GM12878 (cell line): ENCODE measurements around the gene CADPS. TPM values are rescaled to one million over a fixed set of nuclear protein-coding genes. Genes with fewer than 3 reads are reported as not detected.

Experiments
- ATAC-seq: fragments of 200-7000 bp; cut with Tn5 transposase; 3 replicates; pipeline ENCODE4 v1.9.1; 2020; ENCODE audit warnings: mild to moderate bottlenecking, moderate library complexity
- BruUV-seq: library from RNA; stranded (reverse); fragments of 400-500 nt; replicated peaks from 2 replicates; lab custom pipeline; 2021; lab: Mats Ljungman, UMichigan
- CTCF ChIA-PET: fragments of 300-600 bp; sonication (Branson Sonifier 250); formaldehyde crosslinking; extraction: SDS; loops from one replicate; lab custom pipeline; 2021; ENCODE audit warnings: inconsistent platforms; lab: Yijun Ruan, JAX
- POLR2A ChIA-PET: fragments of 350-600 bp; formaldehyde crosslinking; extraction: SDS; loops from one replicate; lab custom pipeline; 2021; ENCODE audit warnings: inconsistent platforms; lab: Charles Lee
- RAD21 ChIA-PET: fragments of 300-600 bp; sonication (Branson Sonifier 250); formaldehyde crosslinking; loops from one replicate; lab custom pipeline; 2023; ENCODE audit warnings: antibody characterized with exemption; ENCODE audit not compliant: unreplicated experiment; lab: Charles Lee
- SMC1A ChIA-PET: fragments of 300-600 bp; sonication (Branson Sonifier 250); formaldehyde crosslinking; loops from one replicate; lab custom pipeline; 2023; ENCODE audit not compliant: unreplicated experiment, uncharacterized antibody; lab: Charles Lee
- DNase-seq: peaks from one replicate; pipeline ENCODE4 v3.0.0-alpha.2; 2011; ENCODE audit warnings: low read depth, low spot score
- FAIRE-seq: peaks from 3 replicates; lab custom pipeline; 2011; peaks lifted over from hg19 to GRCh38; lab: Jason Lieb, UNC
- H2AFZ ChIP-seq: 2 replicates; pipeline ENCODE4 v1.6.0; 2011; ENCODE audit warnings: low read depth, low read length, control low read depth; ENCODE audit not compliant: control insufficient read depth
- H3K27ac ChIP-seq: 2 replicates; pipeline ENCODE4 v1.5.1; 2011; ENCODE audit warnings: control low read depth; ENCODE audit not compliant: control insufficient read depth, insufficient read depth
- H3K27me3 ChIP-seq, 2 experiments: replicated peaks in 1 of 2; 2 replicates each; pipeline versions ENCODE4 v1.6.0 to v1.6.1; 2011; ENCODE audit warnings: low read length in 1 of 2; ENCODE audit not compliant: control insufficient read depth in 2 of 2, insufficient read depth in 2 of 2
- H3K36me3 ChIP-seq, 2 experiments: 2 replicates each; pipeline ENCODE4 v1.5.1; 2011; ENCODE audit warnings: low read length in 1 of 2; ENCODE audit not compliant: control insufficient read depth in 2 of 2, insufficient read depth in 2 of 2
- H3K4me1 ChIP-seq: 2 replicates; pipeline ENCODE4 v1.6.1; 2011; ENCODE audit warnings: mild to moderate bottlenecking, low read length, moderate library complexity, mixed read lengths; ENCODE audit not compliant: control insufficient read depth, insufficient read depth
- H3K4me2 ChIP-seq: 2 replicates; pipeline ENCODE4 v1.6.0; 2011; ENCODE audit warnings: control low read depth; ENCODE audit not compliant: control insufficient read depth, insufficient read depth
- H3K4me3 ChIP-seq: fragments of 200-600 bp; sonication (generic); 2 replicates; pipeline ENCODE4 v1.5.1; 2016
- H3K79me2 ChIP-seq: 2 replicates; pipeline ENCODE4 v1.6.0; 2011; ENCODE audit warnings: low read length; ENCODE audit not compliant: control insufficient read depth, insufficient read depth
- H3K9ac ChIP-seq: 2 replicates; pipeline ENCODE4 v1.8.0; 2011; ENCODE audit warnings: low read length, control low read depth, mixed read lengths; ENCODE audit not compliant: control insufficient read depth, insufficient read depth
- H3K9me3 ChIP-seq: replicated peaks from 3 replicates; pipeline ENCODE4 v1.5.1; 2011; ENCODE audit warnings: mild to moderate bottlenecking, low read length; ENCODE audit not compliant: control insufficient read depth, insufficient read depth
- H4K20me1 ChIP-seq: 2 replicates; pipeline ENCODE4 v1.6.0; 2011; ENCODE audit not compliant: control insufficient read depth, insufficient read depth
- ASH2L ChIP-seq: fragments of 300-600, 200-600 bp; sonication (generic); IDR thresholded peaks from 2 replicates; pipeline ENCODE4 v1.6.1; 2017; ENCODE audit warnings: low read depth, mild to moderate bottlenecking, borderline replicate concordance
- BHLHE40 ChIP-seq, 2 experiments: fragments of 450-650 bp in 1 of 2; IDR thresholded peaks; 2 replicates each; pipeline ENCODE4 v1.6.1; 2011 to 2017; ENCODE audit warnings: low read depth in 2 of 2, borderline replicate concordance in 1 of 2, improper control_type of control experiment in 1 of 2, low read length in 1 of 2, mild to moderate bottlenecking in 1 of 2
- BRCA1 ChIP-seq: IDR thresholded peaks from 2 replicates; pipeline ENCODE4 v1.6.1; 2011; ENCODE audit warnings: low read depth, low read length, improper control_type of control experiment
- CHD2 ChIP-seq: IDR thresholded peaks from 2 replicates; pipeline ENCODE4 v1.6.1; 2011; ENCODE audit warnings: low read depth, low read length, improper control_type of control experiment, borderline replicate concordance
- CTCF ChIP-seq, 3 experiments: IDR thresholded peaks in 2 of 3; conservative IDR thresholded peaks in 1 of 3; 2 replicates each; pipeline ENCODE4 v1.5.1; 2011; ENCODE audit warnings: low read depth in 3 of 3, low read length in 3 of 3, mild to moderate bottlenecking in 3 of 3, control low read depth in 2 of 3, moderate library complexity in 2 of 3, inconsistent platforms in 1 of 3, mixed read lengths in 1 of 3; ENCODE audit not compliant: control insufficient read depth in 2 of 3, insufficient read depth in 1 of 3; ENCODE audit errors: extremely low read depth in 1 of 3
- IKZF2 ChIP-seq, 2 experiments: fragments of 450-650 bp; IDR thresholded peaks; 2 replicates each; pipeline ENCODE4 v1.6.1; 2017; ENCODE audit warnings: mild to moderate bottlenecking in 2 of 2, moderate library complexity in 2 of 2
- NBN ChIP-seq: fragments of 450-650 bp; IDR thresholded peaks from 2 replicates; pipeline ENCODE4 v1.6.1; 2016
- NFIC ChIP-seq: IDR thresholded peaks from 2 replicates; pipeline ENCODE4 v1.6.1; 2012; ENCODE audit warnings: low read depth, mild to moderate bottlenecking, inconsistent platforms, low read length, moderate library complexity
- NFXL1 ChIP-seq: fragments of 450-650 bp; IDR thresholded peaks from 2 replicates; pipeline ENCODE4 v1.6.1; 2017; ENCODE audit warnings: antibody characterized with exemption, mild to moderate bottlenecking, borderline replicate concordance
- NFYB ChIP-seq: IDR thresholded peaks from 2 replicates; pipeline ENCODE4 v1.6.1; 2011; ENCODE audit warnings: low read depth, mild to moderate bottlenecking, low read length, improper control_type of control experiment, moderate library complexity; ENCODE audit not compliant: insufficient read depth
- POU2F2 ChIP-seq: IDR thresholded peaks from 3 replicates; pipeline ENCODE4 v1.6.1; 2011; ENCODE audit warnings: low read depth, mild to moderate bottlenecking, low read length, borderline replicate concordance
- RAD21 ChIP-seq: IDR thresholded peaks from 2 replicates; pipeline ENCODE4 v1.6.1; 2011; ENCODE audit warnings: mild to moderate bottlenecking, low read depth, low read length, moderate library complexity; ENCODE audit not compliant: insufficient read depth
- SIX5 ChIP-seq: IDR thresholded peaks from 2 replicates; pipeline ENCODE4 v1.6.1; 2011; ENCODE audit warnings: mild to moderate bottlenecking, low read depth, low read length, moderate library complexity; ENCODE audit not compliant: severe bottlenecking
- SMARCA5 ChIP-seq: fragments of 450-650 bp; IDR thresholded peaks from 2 replicates; pipeline ENCODE4 v1.6.1; 2017; ENCODE audit warnings: mild to moderate bottlenecking
- STAT1 ChIP-seq: fragments of 450-650 bp; conservative IDR thresholded peaks from 2 replicates; pipeline ENCODE4 v1.6.1; 2014; ENCODE audit warnings: antibody characterized with exemption, mild to moderate bottlenecking
- TARDBP ChIP-seq: IDR thresholded peaks from 2 replicates; pipeline ENCODE4 v1.6.1; 2016; ENCODE audit warnings: borderline replicate concordance
- TCF7 ChIP-seq: IDR thresholded peaks from 2 replicates; pipeline ENCODE4 v1.6.1; 2014; ENCODE audit warnings: antibody characterized with exemption, borderline replicate concordance
- ZBTB33 ChIP-seq: fragments of 450-650 bp; IDR thresholded peaks from 2 replicates; pipeline ENCODE4 v1.6.1; 2017; ENCODE audit warnings: mild to moderate bottlenecking
- ZNF622 ChIP-seq: fragments of 450-650 bp; IDR thresholded peaks from 2 replicates; pipeline ENCODE4 v1.6.1; 2017; ENCODE audit warnings: mild to moderate bottlenecking, inconsistent platforms
- WGBS: methylation state at CpG from one replicate; pipeline ENCODE4 v1.1.6; 2016; ENCODE audit warnings: low lambda C conversion rate; ENCODE audit not compliant: insufficient replicate concordance, insufficient coverage; ENCODE audit errors: missing lambda C conversion rate; 5-methylcytosine and 5-hydroxymethylcytosine counted together
- in situ Hi-C: fragments of 300-500 bp; cut with MboI; formaldehyde crosslinking; loops from 9 replicates; pipeline ENCODE4 v1.14.3; 2018; ENCODE audit warnings: mixed read lengths
- intact Hi-C: fragments of 100-400 bp; cut with micrococcal nuclease; formaldehyde crosslinking; loops from one replicate; pipeline ENCODE4 v1.14.2; 2022; ENCODE audit not compliant: unreplicated experiment
- polyA plus RNA-seq, 11 experiments: library from polyadenylated mRNA; depleted of rRNA in 4 of 11; unstranded in 6 of 11; stranded (reverse) in 5 of 11; fragments of >200 nt; fragmentation: Nextera tagmentation in 4 of 11; fragmentation: Illumina TruSeq in 1 of 11; extraction: Ambion mirVana in 4 of 11; extraction: Trizol in 1 of 11; gene quantifications; 1 replicate in 1 of 11; 2 replicates in 10 of 11; pipeline versions ENCODE4 v1.2.1 to v1.2.3, GENCODE V29; 2011 to 2016; ENCODE audit warnings: inconsistent platforms in 2 of 11, missing spikeins in 2 of 11, low read depth in 1 of 11
- total RNA-seq, 4 experiments: library from RNA; depleted of rRNA in 3 of 4; stranded (reverse); fragments of >200 nt in 3 of 4; fragmentation: Illumina TruSeq in 1 of 4; extraction: Trizol in 1 of 4; gene quantifications; 2 replicates each; pipeline versions ENCODE4 v1.2.1 to v1.2.3, GENCODE V29; 2013 to 2021

Gene CADPS
- total and polyA plus RNA-seq, 10 of the 15 experiments (the other 5 are each of a cell fraction or from before 2014, with no cell fraction given) = 0.20 TPM; not detected in 9

- Histone ChIP-seq H3K4me2 (no peak overlapping the region), H3K9me3 (no peaks in the 10 kb centered on the region), H3K4me3 (no peak overlapping the region), H4K20me1 (no peaks in the 10 kb centered on the region), H3K9ac (no peak overlapping the region), H3K79me2 (no peaks in the 10 kb centered on the region), H3K27ac (no peak overlapping the region), H3K27me3 (no peaks in the 10 kb centered on the region), H3K36me3 (no peaks in the 10 kb centered on the region), H2AFZ (no peak overlapping the region), H3K4me1 (no peaks in the 10 kb centered on the region; the same call in 1 of the 2 replicates)
- WGBS = 25% methylated on average over 5 of the region's 5 CpGs
- ChIA-PET RAD21 (interaction anchor here (1.2 kb wide), 1 partner anchor 609 kb away, joined by 3 read pairs; no protein-coding TSS in a partner anchor), POLR2A (no interaction called here), CTCF (interaction anchor here (0.6 to 2.3 kb wide), 17 partner anchors 8 to 1196 kb away, joined by 3 to 17 read pairs (median 4); partner anchors contain the start of gene C3orf49), SMC1A (interaction anchor here (0.7 to 1.4 kb wide), 4 partner anchors 42 to 599 kb away, joined by 3 read pairs; no protein-coding TSS in a partner anchor)
- intact Hi-C loops = loop anchor here (1.0 to 5.0 kb wide), 3 partner anchors 571 to 1195 kb away; partner anchors contain the start of gene C3orf49
- BruUV-seq = no TSS peak
- in situ Hi-C loops = loop anchor here (25.0 kb wide), 1 partner anchor 1190 kb away; the partner anchor contains the start of gene C3orf49
- ATAC-seq = peak; percentile 72
- DNase-seq = peak; percentile 1
- peak; percentile 52 for FAIRE-seq
- 0 out of 2 replicates have a peak, but pooled peaks have one; percentile 15 for TF ChIP-seq TCF7
- no peak for TF ChIP-seq CHD2
- peak; percentile 74 for TF ChIP-seq RAD21
- no peak for TF ChIP-seq SIX5
- TF ChIP-seq BRCA1 = no peak
- TF ChIP-seq STAT1 = no peak
- no peak for TF ChIP-seq IKZF2 (IDR thresholded peaks at IDR 0.05)
- no peak for TF ChIP-seq ASH2L
- TF ChIP-seq ZNF622 = no peak
- TF ChIP-seq NFYB = no peak
- no peak for TF ChIP-seq BHLHE40 (IDR thresholded peaks at IDR 0.05; ENCODE audit: borderline replicate concordance in 1 of 2, low read depth in 2 of 2, low read length in 1 of 2)
- TF ChIP-seq CTCF (IDR thresholded peaks at IDR 0.05 in 2 of 3, conservative IDR thresholded peaks at IDR 0.05 in 1 of 3; ENCODE audit: control insufficient read depth in 2 of 3, extremely low read depth in 1 of 3, insufficient read depth in 1 of 3, low read depth in 3 of 3, low read length in 3 of 3) = peak; percentile 53 to 68 (median 56)
- TF ChIP-seq POU2F2 = no peak
- no peak for TF ChIP-seq NFIC
- no peak for TF ChIP-seq SMARCA5
- TF ChIP-seq NBN = no peak
- TF ChIP-seq ZBTB33 = peak; percentile 37; the same call in 1 of the 2 replicates
- TF ChIP-seq TARDBP = no peak
- TF ChIP-seq NFXL1 = no peak
Observed at GRCh38 chr3:62622553-62623174, 252.6 kb downstream of the CADPS start.
